Activated CD4-positive, alpha-beta T cell treated with anti-CD3 and anti-CD28 coated beads for 36 hours (primary cell): Measurements from ENCODE around the gene SMIM1. TPM values are rescaled to one million over a fixed set of nuclear protein-coding genes. Genes with fewer than 3 reads are reported as not detected.
"Not testable (repeated sequence)": the region's sequence is repeated elsewhere in the genome, so short reads cannot be mapped to it uniquely, and the experiment has no call there.

Experiments
- ATAC-seq: fragments of 200-7000 bp; cut with Tn5 transposase; one replicate; pipeline ENCODE4 v1.10.0; 2021; ENCODE audit warnings: mild to moderate bottlenecking, moderate library complexity
- CTCF ChIA-PET: fragments of 350-600 bp; sonication (Branson Sonifier 250); formaldehyde crosslinking; loops from one replicate; lab custom pipeline; 2021; ENCODE audit warnings: antibody characterized with exemption; lab: Charles Lee
- POLR2A ChIA-PET: fragments of 350-600 bp; sonication (Branson Sonifier 250); formaldehyde crosslinking; loops from one replicate; lab custom pipeline; 2021; ENCODE audit warnings: antibody characterized with exemption, inconsistent platforms; lab: Charles Lee
- DNase-seq: peaks from one replicate; pipeline ENCODE4 v3.0.0-alpha.2; 2020
- H3K27ac Mint-ChIP-seq: one replicate; pipeline ENCODE4 v1.8.0; 2021; ENCODE audit warnings: mixed read lengths
- H3K27me3 Mint-ChIP-seq: one replicate; pipeline ENCODE4 v1.8.0; 2021; ENCODE audit warnings: mixed read lengths
- H3K36me3 Mint-ChIP-seq: one replicate; pipeline ENCODE4 v1.8.0; 2021; ENCODE audit warnings: low read depth, mixed read lengths
- H3K4me1 Mint-ChIP-seq: one replicate; pipeline ENCODE4 v1.8.0; 2021; ENCODE audit warnings: mixed read lengths
- H3K4me3 Mint-ChIP-seq: one replicate; pipeline ENCODE4 v1.8.0; 2021; ENCODE audit warnings: mild to moderate bottlenecking, moderate library complexity, mixed read lengths
- H3K9me3 Mint-ChIP-seq: one replicate; pipeline ENCODE4 v1.8.0; 2021; ENCODE audit warnings: low read depth, mixed read lengths
- intact Hi-C, 2 experiments: fragments of 100-400 bp; cut with DNase I in 1 of 2; cut with micrococcal nuclease in 1 of 2; formaldehyde crosslinking; loops; one replicate each; pipeline versions ENCODE4 v1.14.2 to v1.15.1; 2022 to 2024; cut with DNase I, micrococcal nuclease
- total RNA-seq, 2 experiments: library from RNA; stranded (reverse); gene quantifications; one replicate each; pipeline ENCODE4 v1.2.3, GENCODE V29; 2021

The SMIM1 gene
- total RNA-seq, 2 experiments from 2014 or later, result 3.0 to 4.2 TPM

GRCh38 chr1:3804627-3804944, 32.0 kb downstream of the SMIM1 start:
- peaks cover 13% of the 10 kb centered on the region for H3K27me3 Mint-ChIP-seq
- CTCF ChIA-PET, POLR2A ChIA-PET, intact Hi-C loops, H3K4me3 Mint-ChIP-seq, DNase-seq, H3K27ac Mint-ChIP-seq, H3K9me3 Mint-ChIP-seq, H3K36me3 Mint-ChIP-seq, ATAC-seq, H3K4me1 Mint-ChIP-seq: not testable (repeated sequence)

GRCh38 chr1:3805038-3805437, 32.5 kb downstream of the SMIM1 start:
- DNase-seq (no peak), ATAC-seq (no peak)
- H3K9me3 Mint-ChIP-seq, result peaks cover 4% of the 10 kb centered on the region
- CTCF ChIA-PET, result no interaction called here
- POLR2A ChIA-PET, result no interaction called here
- H3K36me3 Mint-ChIP-seq, result no peaks in the 10 kb centered on the region
- peaks cover 8% of the 10 kb centered on the region for H3K4me1 Mint-ChIP-seq
- intact Hi-C loops, result no loop called here
- no peak overlapping the region for H3K27ac Mint-ChIP-seq
- peaks cover 12% of the 10 kb centered on the region for H3K27me3 Mint-ChIP-seq
- no peak overlapping the region for H3K4me3 Mint-ChIP-seq

- DNase-seq (no peak), ATAC-seq (no peak)
- ChIA-PET CTCF (no interaction called here), POLR2A (no interaction called here)
- Mint-ChIP-seq H3K4me1 (no peaks in the 10 kb centered on the region), H3K4me3 (no peak overlapping the region), H3K27me3 (peaks cover 6% of the 10 kb centered on the region), H3K27ac (no peak overlapping the region), H3K36me3 (no peaks in the 10 kb centered on the region), H3K9me3 (peaks cover 4% of the 10 kb centered on the region)
- intact Hi-C loops, result no loop called here
Observed at GRCh38 chr1:3807769-3808168, 35.2 kb downstream of the SMIM1 start.

- intact Hi-C loops, result no loop called here
- no peak overlapping the region for H3K27ac Mint-ChIP-seq
- CTCF ChIA-PET, result interaction anchor here (0.6 kb wide), 1 partner anchor 740 kb away, joined by 3 read pairs; no protein-coding TSS in a partner anchor
- peaks cover 2% of the 10 kb centered on the region for H3K36me3 Mint-ChIP-seq
- H3K4me1 Mint-ChIP-seq, result no peaks in the 10 kb centered on the region
- peaks cover 4% of the 10 kb centered on the region for H3K9me3 Mint-ChIP-seq
- POLR2A ChIA-PET, result no interaction called here
- ATAC-seq, result no peak
- DNase-seq, result no peak
- H3K27me3 Mint-ChIP-seq, result no peaks in the 10 kb centered on the region
- no peak overlapping the region for H3K4me3 Mint-ChIP-seq
Observed at GRCh38 chr1:3809680-3810079, 37.1 kb downstream of the SMIM1 start.

GRCh38 chr1:3810149-3810761, 37.7 kb downstream of the SMIM1 start:
- CTCF ChIA-PET, result interaction anchor here (0.6 kb wide), 1 partner anchor 739 kb away, joined by 3 read pairs; no protein-coding TSS in a partner anchor
- not testable (repeated sequence) for ATAC-seq

GRCh38 chr1:3811595-3811911, 39.0 kb downstream of the SMIM1 start:
- intact Hi-C loops, result no loop called here
- ChIA-PET CTCF (no interaction called here), POLR2A (no interaction called here)
- no peak for ATAC-seq
- Mint-ChIP-seq H3K4me1 (no peaks in the 10 kb centered on the region), H3K27ac (no peak overlapping the region), H3K27me3 (no peaks in the 10 kb centered on the region), H3K36me3 (peaks cover 8% of the 10 kb centered on the region), H3K9me3 (peaks cover 2% of the 10 kb centered on the region), H3K4me3 (no peak overlapping the region)
- DNase-seq, result no peak

More at GRCh38 chr1:3810149-3810761, 37.7 kb downstream of the SMIM1 start:
- H3K4me1 Mint-ChIP-seq, H3K27ac Mint-ChIP-seq, intact Hi-C loops, POLR2A ChIA-PET, H3K9me3 Mint-ChIP-seq, H3K27me3 Mint-ChIP-seq, DNase-seq, H3K36me3 Mint-ChIP-seq, H3K4me3 Mint-ChIP-seq: not testable (repeated sequence)

GRCh38 chr1:3814065-3814464, 41.5 kb downstream of the SMIM1 start:
- Mint-ChIP-seq H3K4me1 (no peaks in the 10 kb centered on the region), H3K36me3 (peaks cover 8% of the 10 kb centered on the region), H3K27me3 (no peaks in the 10 kb centered on the region), H3K9me3 (no peaks in the 10 kb centered on the region), H3K27ac (no peak overlapping the region), H3K4me3 (no peak overlapping the region)
- ChIA-PET CTCF (no interaction called here), POLR2A (no interaction called here)
- DNase-seq, result no peak
- intact Hi-C loops, result no loop called here
- ATAC-seq, result no peak

GRCh38 chr1:3814771-3815561, 42.4 kb downstream of the SMIM1 start:
- no peak for DNase-seq
- POLR2A ChIA-PET, result no interaction called here
- Mint-ChIP-seq H3K9me3 (no peaks in the 10 kb centered on the region), H3K36me3 (peaks cover 11% of the 10 kb centered on the region), H3K27me3 (no peaks in the 10 kb centered on the region), H3K4me1 (no peaks in the 10 kb centered on the region), H3K27ac (no peak overlapping the region), H3K4me3 (no peak overlapping the region)
- CTCF ChIA-PET, result no interaction called here
- intact Hi-C loops, result no loop called here
- ATAC-seq, result no peak

GRCh38 chr1:3816331-3817137, 44.0 kb downstream of the SMIM1 start:
- ChIA-PET CTCF (no interaction called here), POLR2A (no interaction called here)
- no peaks in the 10 kb centered on the region for H3K27me3 Mint-ChIP-seq
- no peak overlapping the region for H3K27ac Mint-ChIP-seq
- H3K4me1 Mint-ChIP-seq, result no peaks in the 10 kb centered on the region
- DNase-seq (no peak), ATAC-seq (no peak)
- no peak overlapping the region for H3K4me3 Mint-ChIP-seq
- peaks cover 11% of the 10 kb centered on the region for H3K36me3 Mint-ChIP-seq
- H3K9me3 Mint-ChIP-seq, result no peaks in the 10 kb centered on the region
- intact Hi-C loops, result no loop called here

GRCh38 chr1:3817138-3817740, 44.7 kb downstream of the SMIM1 start:
- ChIA-PET CTCF (interaction anchor here (0.5 kb wide), 1 partner anchor 94 kb away, joined by 3 read pairs; no protein-coding TSS in a partner anchor), POLR2A (no interaction called here)
- Mint-ChIP-seq H3K9me3 (no peaks in the 10 kb centered on the region), H3K27me3 (no peaks in the 10 kb centered on the region), H3K4me3 (no peak overlapping the region), H3K4me1 (no peaks in the 10 kb centered on the region), H3K36me3 (peaks cover 11% of the 10 kb centered on the region), H3K27ac (no peak overlapping the region)
- intact Hi-C loops, result no loop called here
- DNase-seq (no peak), ATAC-seq (no peak)

GRCh38 chr1:3817821-3818597, 45.5 kb downstream of the SMIM1 start:
- Mint-ChIP-seq H3K4me1 (no peaks in the 10 kb centered on the region), H3K4me3 (no peak overlapping the region), H3K9me3 (no peaks in the 10 kb centered on the region), H3K36me3 (peaks cover 11% of the 10 kb centered on the region), H3K27ac (no peak overlapping the region), H3K27me3 (no peaks in the 10 kb centered on the region)
- intact Hi-C loops, result no loop called here
- ChIA-PET POLR2A (no interaction called here), CTCF (interaction anchor here (0.5 kb wide), 1 partner anchor 93 kb away, joined by 3 read pairs; no protein-coding TSS in a partner anchor)
- DNase-seq (no peak), ATAC-seq (no peak)
